Vagina (tissue), 2 donors: ENCODE measurements around the gene IMMP2L. TPM values are rescaled to one million over a fixed set of nuclear protein-coding genes. Genes with fewer than 3 reads are reported as not detected.

ENCODE experiments used
- DNase-seq, 2 donors: peaks; one replicate each; pipeline ENCODE4 v3.0.0-alpha.2; 2017; ENCODE audit errors: extremely low spot score in 2 of 2
- H3K27ac ChIP-seq: fragments of 200-600 bp; sonication (generic); one replicate; pipeline ENCODE4 v1.5.1; 2019
- H3K27me3 ChIP-seq: fragments of 200-600 bp; sonication (generic); one replicate; pipeline ENCODE4 v1.5.1; 2019
- H3K36me3 ChIP-seq, 2 donors: fragments of 200-600 bp; sonication (generic); one replicate each; pipeline ENCODE4 v1.5.1; 2017 to 2019
- H3K4me1 ChIP-seq: fragments of 200-600 bp; sonication (generic); one replicate; pipeline ENCODE4 v1.5.1; 2019
- H3K4me3 ChIP-seq, 2 donors: fragments of 200-600 bp; sonication (generic); 1 replicate in 1 of 2; 2 replicates in 1 of 2; pipeline ENCODE4 v1.5.1; 2016 to 2019
- H3K9me3 ChIP-seq: fragments of 200-600 bp; sonication (generic); one replicate; pipeline ENCODE4 v1.5.1; 2019
- POLR2A ChIP-seq, 2 donors: fragments of 450-650 bp; IDR thresholded peaks; one replicate each; pipeline ENCODE4 v1.6.1; 2017; ENCODE audit warnings: antibody characterized with exemption in 2 of 2, mild to moderate bottlenecking in 2 of 2, moderate library complexity in 2 of 2
- POLR2AphosphoS5 ChIP-seq, 2 donors: sonication (generic); formaldehyde crosslinking; IDR thresholded peaks; one replicate each; pipeline ENCODE4 v1.9.0; 2017; ENCODE audit warnings: antibody characterized with exemption in 2 of 2, mild to moderate bottlenecking in 2 of 2, low read depth in 1 of 2; ENCODE audit not compliant: insufficient read depth in 1 of 2
- intact Hi-C: fragments of 100-400 bp; cut with DNase I; formaldehyde crosslinking; loops from one replicate; pipeline ENCODE4 v1.15.1; 2023
- total RNA-seq: library from RNA; depleted of rRNA; stranded (reverse); fragments of >200 nt; gene quantifications from one replicate; pipeline ENCODE4 v1.2.3, GENCODE V29; 2016
- TF ChIP-seq, protein P1 (sequence below), 3 experiments: fragments of 450-650 bp in 2 of 3; fragments of 200-600 bp in 1 of 3; sonication (generic) in 1 of 3; IDR thresholded peaks; one replicate each; pipeline ENCODE4 v1.5.1; 2017 to 2019; ENCODE audit warnings: antibody characterized with exemption in 3 of 3, mild to moderate bottlenecking in 2 of 3, moderate library complexity in 2 of 3

IMMP2L gene
- total RNA-seq, 1 donor from 2014 or later: 13.3 TPM

DNA sequence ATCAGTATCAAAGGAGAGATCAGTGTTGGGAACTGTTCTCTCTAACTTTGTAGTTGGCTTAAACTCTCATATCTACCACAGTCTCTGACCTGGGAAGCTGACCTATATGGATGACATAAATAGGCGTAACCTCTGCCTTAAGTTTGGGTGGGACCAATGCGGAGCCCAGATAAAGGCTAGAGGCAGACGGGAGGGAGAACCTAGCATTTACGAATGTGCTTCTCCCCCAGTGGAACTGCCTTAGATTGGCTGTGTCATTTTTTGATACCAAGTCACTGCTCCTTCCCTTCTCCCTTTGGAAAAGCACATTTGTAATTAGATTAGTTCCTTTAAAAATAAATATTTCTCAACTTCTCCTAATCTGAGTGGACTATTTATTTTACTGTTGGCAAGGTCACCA lies 495.0 kb downstream of the IMMP2L start:
- intact Hi-C loops: no loop called here
- H3K4me3 ChIP-seq: no peak overlapping the region
- no peaks in the 10 kb centered on the region for H3K27me3 ChIP-seq
- H3K36me3 ChIP-seq: no peaks in the 10 kb centered on the region
- TF ChIP-seq POLR2AphosphoS5 (IDR thresholded peaks at IDR 0.05; ENCODE audit: insufficient read depth in 1 of 2, low read depth in 1 of 2) (no peak), POLR2A (IDR thresholded peaks at IDR 0.05) (no peak)
- TF ChIP-seq, protein P1, sequence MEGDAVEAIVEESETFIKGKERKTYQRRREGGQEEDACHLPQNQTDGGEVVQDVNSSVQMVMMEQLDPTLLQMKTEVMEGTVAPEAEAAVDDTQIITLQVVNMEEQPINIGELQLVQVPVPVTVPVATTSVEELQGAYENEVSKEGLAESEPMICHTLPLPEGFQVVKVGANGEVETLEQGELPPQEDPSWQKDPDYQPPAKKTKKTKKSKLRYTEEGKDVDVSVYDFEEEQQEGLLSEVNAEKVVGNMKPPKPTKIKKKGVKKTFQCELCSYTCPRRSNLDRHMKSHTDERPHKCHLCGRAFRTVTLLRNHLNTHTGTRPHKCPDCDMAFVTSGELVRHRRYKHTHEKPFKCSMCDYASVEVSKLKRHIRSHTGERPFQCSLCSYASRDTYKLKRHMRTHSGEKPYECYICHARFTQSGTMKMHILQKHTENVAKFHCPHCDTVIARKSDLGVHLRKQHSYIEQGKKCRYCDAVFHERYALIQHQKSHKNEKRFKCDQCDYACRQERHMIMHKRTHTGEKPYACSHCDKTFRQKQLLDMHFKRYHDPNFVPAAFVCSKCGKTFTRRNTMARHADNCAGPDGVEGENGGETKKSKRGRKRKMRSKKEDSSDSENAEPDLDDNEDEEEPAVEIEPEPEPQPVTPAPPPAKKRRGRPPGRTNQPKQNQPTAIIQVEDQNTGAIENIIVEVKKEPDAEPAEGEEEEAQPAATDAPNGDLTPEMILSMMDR (IDR thresholded peaks at IDR 0.05): no peak
- H3K4me1 ChIP-seq: no peaks in the 10 kb centered on the region
- no peak for DNase-seq
- no peak overlapping the region for H3K27ac ChIP-seq
- no peaks in the 10 kb centered on the region for H3K9me3 ChIP-seq

DNA sequence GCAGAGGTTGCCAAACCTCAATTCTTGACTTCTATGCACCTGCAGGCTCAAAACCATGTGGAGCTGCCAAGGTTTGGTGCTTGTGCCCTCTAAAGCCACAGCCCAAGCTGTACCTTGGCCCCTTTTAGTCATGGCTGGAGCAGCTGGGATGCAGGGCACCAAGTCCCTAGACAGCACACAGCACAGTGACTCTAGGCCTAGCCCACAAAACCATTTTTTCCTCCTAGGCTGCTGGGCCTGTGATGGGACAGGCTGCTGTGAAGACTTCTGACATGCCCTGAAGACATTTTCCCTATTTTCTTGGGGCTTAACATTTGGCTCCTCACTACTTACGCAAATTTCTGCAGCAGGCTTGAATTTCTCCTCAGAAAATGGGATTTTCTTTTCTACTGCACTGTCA lies 499.1 kb downstream of the IMMP2L start:
- H3K9me3 ChIP-seq: no peaks in the 10 kb centered on the region
- H3K36me3 ChIP-seq: no peaks in the 10 kb centered on the region
- no peak for DNase-seq
- H3K27me3 ChIP-seq: no peaks in the 10 kb centered on the region
- H3K27ac ChIP-seq: no peak overlapping the region
- TF ChIP-seq, protein P1 (IDR thresholded peaks at IDR 0.05): no peak
- no peak for TF ChIP-seq POLR2AphosphoS5 (IDR thresholded peaks at IDR 0.05; ENCODE audit: insufficient read depth in 1 of 2, low read depth in 1 of 2)
- no peak for TF ChIP-seq POLR2A (IDR thresholded peaks at IDR 0.05)
- intact Hi-C loops: no loop called here
- no peaks in the 10 kb centered on the region for H3K4me1 ChIP-seq
- H3K4me3 ChIP-seq: no peak overlapping the region

DNA sequence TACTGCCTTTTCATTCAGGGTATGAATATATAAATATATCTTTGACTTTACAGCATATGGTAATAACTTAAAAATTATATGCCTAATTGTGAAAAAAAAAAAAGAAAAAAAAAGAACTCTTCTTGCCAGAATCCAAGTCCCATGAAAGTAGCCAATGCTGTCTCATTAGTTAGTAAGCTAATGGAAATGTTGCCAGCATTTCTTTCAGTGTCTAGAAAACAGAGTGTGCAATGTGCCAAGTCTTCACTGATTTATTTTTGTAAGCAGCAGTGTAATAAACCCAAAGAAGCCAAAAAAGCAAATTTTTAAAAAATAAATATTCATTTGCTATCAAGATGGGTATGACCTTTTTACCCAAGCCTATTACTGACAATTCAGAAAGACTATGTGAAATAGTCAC lies 502.5 kb downstream of the IMMP2L start:
- TF ChIP-seq, protein P1 (IDR thresholded peaks at IDR 0.05): no peak
- TF ChIP-seq POLR2AphosphoS5 (IDR thresholded peaks at IDR 0.05; ENCODE audit: insufficient read depth in 1 of 2, low read depth in 1 of 2) (no peak), POLR2A (IDR thresholded peaks at IDR 0.05) (no peak)
- intact Hi-C loops: no loop called here
- no peaks in the 10 kb centered on the region for H3K4me1 ChIP-seq
- DNase-seq: no peak
- no peaks in the 10 kb centered on the region for H3K36me3 ChIP-seq
- no peak overlapping the region for H3K4me3 ChIP-seq
- no peak overlapping the region for H3K27ac ChIP-seq
- no peaks in the 10 kb centered on the region for H3K9me3 ChIP-seq
- H3K27me3 ChIP-seq: no peaks in the 10 kb centered on the region

DNA sequence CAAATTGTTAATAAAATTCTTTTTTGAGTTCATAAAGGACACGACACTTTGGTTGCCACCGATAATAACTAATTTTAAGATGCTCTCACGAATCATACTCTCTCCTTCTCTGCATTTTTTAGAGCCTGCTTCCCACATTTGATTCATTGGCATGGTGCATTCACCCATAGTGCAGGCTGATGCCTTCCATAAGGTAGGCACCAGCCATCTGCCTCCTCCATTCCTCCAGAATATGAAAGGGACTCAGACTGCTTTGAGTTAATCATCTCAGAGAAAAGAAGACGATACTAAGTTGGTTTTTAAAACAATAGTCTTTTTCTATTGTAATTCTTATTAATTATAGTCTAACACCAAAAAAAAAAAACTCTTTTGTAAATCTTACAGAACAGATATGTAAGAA lies 505.2 kb downstream of the IMMP2L start:
- no peak overlapping the region for H3K4me3 ChIP-seq
- H3K36me3 ChIP-seq: no peaks in the 10 kb centered on the region
- no peaks in the 10 kb centered on the region for H3K27me3 ChIP-seq
- DNase-seq: no peak
- intact Hi-C loops: no loop called here
- H3K27ac ChIP-seq: no peak overlapping the region
- no peak for TF ChIP-seq POLR2AphosphoS5 (IDR thresholded peaks at IDR 0.05; ENCODE audit: insufficient read depth in 1 of 2, low read depth in 1 of 2)
- no peak for TF ChIP-seq POLR2A (IDR thresholded peaks at IDR 0.05)
- TF ChIP-seq, protein P1 (IDR thresholded peaks at IDR 0.05): no peak
- no peaks in the 10 kb centered on the region for H3K4me1 ChIP-seq
- H3K9me3 ChIP-seq: no peaks in the 10 kb centered on the region

DNA sequence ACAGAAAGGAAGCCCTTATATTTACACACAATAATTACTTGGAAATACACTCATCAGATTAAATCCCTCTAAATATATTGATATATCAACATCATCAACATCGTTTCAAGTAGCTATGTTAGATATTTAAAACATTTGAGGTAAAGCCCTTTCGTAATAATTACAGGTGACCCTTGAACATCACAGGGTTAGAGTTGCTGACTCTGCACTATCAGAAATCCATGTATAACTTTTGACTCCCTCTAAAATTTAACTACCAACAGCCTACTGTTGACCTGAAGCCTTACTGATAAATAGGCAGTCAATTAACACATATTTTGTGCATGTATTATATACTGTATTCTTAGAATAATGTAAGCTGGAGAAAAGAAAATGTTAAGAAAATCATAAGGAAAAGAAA lies 505.9 kb downstream of the IMMP2L start:
- Histone ChIP-seq H3K27ac (no peak overlapping the region), H3K27me3 (no peaks in the 10 kb centered on the region), H3K4me3 (no peak overlapping the region), H3K36me3 (no peaks in the 10 kb centered on the region), H3K9me3 (no peaks in the 10 kb centered on the region), H3K4me1 (no peaks in the 10 kb centered on the region)
- DNase-seq: no peak
- intact Hi-C loops: no loop called here
- TF ChIP-seq, protein P1 (IDR thresholded peaks at IDR 0.05): no peak
- TF ChIP-seq POLR2A (IDR thresholded peaks at IDR 0.05): no peak
- TF ChIP-seq POLR2AphosphoS5 (IDR thresholded peaks at IDR 0.05; ENCODE audit: insufficient read depth in 1 of 2, low read depth in 1 of 2): no peak
